Stimulated activated naive B cell treated with anti-CD40 and anti-IgM and Interleukin-4, amounts not matched to agents 10 μg/mL and 1 μg/mL and 100 μg/mL, for 72 hours (primary cell): ENCODE measurements around the gene VWA3B.
"Not testable (repeated sequence)": the region's sequence is repeated elsewhere in the genome, so short reads cannot be mapped to it uniquely, and the experiment has no call there.

ENCODE experiments used
- ATAC-seq, 2 donors: fragments of 150-1000 bp; cut with Tn5 transposase; replicated peaks; 2 replicates each; pipeline ENCODE4 v1.10.0; 2021; ENCODE audit warnings: moderate library complexity in 1 of 2
- DNase-seq: peaks from one replicate; pipeline ENCODE4 v3.0.0; 2021
- H3K27ac Mint-ChIP-seq: one replicate; pipeline ENCODE4 v1.8.0; 2022; ENCODE audit warnings: mild to moderate bottlenecking, mixed read lengths
- H3K27me3 Mint-ChIP-seq, 2 donors: one replicate each; pipeline ENCODE4 v1.8.0; 2022; ENCODE audit warnings: mixed read lengths in 2 of 2
- H3K36me3 Mint-ChIP-seq, 2 donors: one replicate each; pipeline ENCODE4 v1.8.0; 2022; ENCODE audit warnings: mixed read lengths in 2 of 2, mild to moderate bottlenecking in 1 of 2
- H3K4me1 Mint-ChIP-seq, 2 donors: one replicate each; pipeline ENCODE4 v1.8.0; 2022; ENCODE audit warnings: mixed read lengths in 2 of 2, mild to moderate bottlenecking in 1 of 2
- H3K4me3 Mint-ChIP-seq, 2 donors: one replicate each; pipeline ENCODE4 v1.8.0; 2022; ENCODE audit warnings: mild to moderate bottlenecking in 2 of 2, mixed read lengths in 2 of 2, moderate library complexity in 1 of 2
- H3K9me3 Mint-ChIP-seq, 2 donors: one replicate each; pipeline ENCODE4 v1.8.0; 2022; ENCODE audit warnings: mixed read lengths in 2 of 2, mild to moderate bottlenecking in 1 of 2

VWA3B gene

GRCh38 chr2:98245491-98245890, 158.5 kb downstream of the VWA3B start:
- DNase-seq (no peak), ATAC-seq (no peak)
- no peak overlapping the region for H3K27ac Mint-ChIP-seq
- peaks cover 0 to 1% of the 10 kb centered on the region in 2 donors for H3K4me1 Mint-ChIP-seq
- H3K4me3 Mint-ChIP-seq, result no peak overlapping the region
- peaks cover 8 to 9% of the 10 kb centered on the region in 2 donors for H3K9me3 Mint-ChIP-seq
- H3K36me3 Mint-ChIP-seq, result peaks cover 0 to 8% of the 10 kb centered on the region in 2 donors
- peaks cover 28 to 34% of the 10 kb centered on the region in 2 donors for H3K27me3 Mint-ChIP-seq

DNA sequence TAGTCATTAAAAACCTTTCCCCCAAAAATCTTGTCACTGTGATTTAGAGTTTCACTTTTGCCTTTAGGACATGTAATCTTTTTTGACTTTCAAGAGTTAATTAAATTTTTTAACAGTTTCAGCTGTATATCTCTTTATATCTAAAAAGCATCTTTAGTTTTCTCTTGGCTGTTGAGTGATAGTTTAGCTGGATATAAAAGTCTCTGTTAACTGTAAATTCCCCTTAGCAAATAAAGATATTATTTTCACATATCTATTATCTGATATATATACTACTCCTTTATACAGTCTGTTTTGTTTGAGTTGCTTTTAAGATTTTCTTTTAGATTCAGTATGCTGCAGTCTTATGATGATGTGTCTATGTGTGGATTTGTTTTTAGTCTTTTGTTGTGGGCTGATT, 160.4 kb downstream of the VWA3B start:
- Mint-ChIP-seq H3K4me3 (no peak overlapping the region), H3K9me3 (peaks cover 8 to 9% of the 10 kb centered on the region in 2 donors), H3K4me1 (peaks cover 2% of the 10 kb centered on the region in 2 donors), H3K36me3 (peaks cover 0 to 8% of the 10 kb centered on the region in 2 donors), H3K27me3 (peaks cover 17 to 21% of the 10 kb centered on the region in 2 donors), H3K27ac (no peak overlapping the region)
- ATAC-seq, result no peak
- no peak for DNase-seq

- Mint-ChIP-seq H3K27me3 (peaks cover 16 to 23% of the 10 kb centered on the region in 2 donors), H3K4me3 (no peak overlapping the region), H3K36me3 (peaks cover 0 to 8% of the 10 kb centered on the region in 2 donors), H3K4me1 (peaks cover 4 to 6% of the 10 kb centered on the region in 2 donors), H3K9me3 (peaks cover 8 to 9% of the 10 kb centered on the region in 2 donors), H3K27ac (no peak overlapping the region)
- ATAC-seq (peak; percentile 96 to 97), DNase-seq (peak; percentile 22)
Measured at GRCh38 chr2:98252038-98252773, 165.2 kb downstream of the VWA3B start.

GRCh38 chr2:98253461-98254070, 166.6 kb downstream of the VWA3B start:
- no peak for ATAC-seq
- DNase-seq, result no peak
- Mint-ChIP-seq H3K4me3 (no peak overlapping the region), H3K27ac (no peak overlapping the region), H3K9me3 (peaks cover 2 to 4% of the 10 kb centered on the region in 2 donors), H3K27me3 (peaks cover 11 to 24% of the 10 kb centered on the region in 2 donors), H3K36me3 (peaks cover 0 to 3% of the 10 kb centered on the region in 2 donors), H3K4me1 (peaks cover 4 to 6% of the 10 kb centered on the region in 2 donors)

- H3K36me3 Mint-ChIP-seq, result no peaks in the 10 kb centered on the region
- no peak overlapping the region for H3K27ac Mint-ChIP-seq
- DNase-seq, result no peak
- H3K27me3 Mint-ChIP-seq, result peaks cover 2 to 26% of the 10 kb centered on the region in 2 donors
- peaks cover 4 to 8% of the 10 kb centered on the region in 2 donors for H3K4me1 Mint-ChIP-seq
- ATAC-seq, result no peak
- no peaks in the 10 kb centered on the region for H3K9me3 Mint-ChIP-seq
- no peak overlapping the region for H3K4me3 Mint-ChIP-seq
Measured at GRCh38 chr2:98254504-98255059, 167.6 kb downstream of the VWA3B start.

- Mint-ChIP-seq H3K27me3 (peaks cover 14 to 54% of the 10 kb centered on the region in 2 donors), H3K9me3 (peaks cover 14 to 15% of the 10 kb centered on the region in 2 donors), H3K4me3 (no peak overlapping the region), H3K36me3 (peaks cover 3 to 5% of the 10 kb centered on the region in 2 donors), H3K4me1 (peaks cover 2 to 5% of the 10 kb centered on the region in 2 donors), H3K27ac (no peak overlapping the region)
- ATAC-seq, result no peak
- no peak for DNase-seq
Measured at GRCh38 chr2:98258906-98259305, 171.9 kb downstream of the VWA3B start.

- Mint-ChIP-seq H3K27ac (no peak overlapping the region), H3K36me3 (peaks cover 3 to 5% of the 10 kb centered on the region in 2 donors), H3K4me1 (peaks cover 2 to 5% of the 10 kb centered on the region in 2 donors), H3K4me3 (no peak overlapping the region), H3K27me3 (peaks cover 14 to 36% of the 10 kb centered on the region in 2 donors), H3K9me3 (peaks cover 21 to 28% of the 10 kb centered on the region in 2 donors)
- DNase-seq (no peak), ATAC-seq (no peak)
Measured at GRCh38 chr2:98263362-98263761, 176.4 kb downstream of the VWA3B start.

DNA sequence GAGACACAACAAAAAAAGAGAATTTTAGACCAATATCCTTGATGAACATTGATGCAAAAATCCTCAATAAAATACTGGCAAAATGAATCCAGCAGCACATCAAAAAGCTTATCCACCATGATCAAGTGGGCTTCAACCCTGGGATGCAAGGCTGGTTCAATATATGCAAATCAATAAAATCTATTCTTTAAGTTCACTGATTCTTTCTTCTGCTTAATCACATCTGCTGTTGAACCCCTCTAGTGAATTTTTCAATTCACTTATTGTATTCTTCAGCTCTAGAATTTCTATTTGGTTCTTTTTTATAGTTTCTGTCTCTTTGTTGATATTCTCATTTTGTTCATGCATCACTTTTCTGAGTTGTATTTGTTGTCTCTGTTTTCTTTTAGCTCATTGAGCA, 181.3 kb downstream of the VWA3B start:
- H3K9me3 Mint-ChIP-seq, result peaks cover 12 to 17% of the 10 kb centered on the region in 2 donors
- H3K27ac Mint-ChIP-seq, ATAC-seq: not testable (repeated sequence)

DNA sequence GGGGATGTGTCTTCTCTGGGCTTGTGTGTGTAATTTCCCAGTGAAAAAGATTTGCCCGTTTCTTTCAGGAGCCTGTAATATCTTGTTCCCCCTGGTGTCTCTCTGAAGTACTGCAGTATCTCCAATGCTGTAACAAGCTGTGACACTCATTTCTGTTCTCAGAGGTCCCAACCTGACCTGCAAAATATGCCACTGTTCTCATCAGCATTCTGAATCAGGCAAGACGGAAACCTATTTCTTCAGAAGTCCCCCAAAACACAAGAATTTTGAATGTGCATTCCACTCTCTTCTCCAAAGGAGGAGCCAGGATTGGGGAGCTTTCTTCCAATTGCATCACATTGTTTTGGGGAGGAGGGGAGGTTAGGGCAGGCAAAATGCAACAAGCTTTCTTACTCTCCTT, 182.3 kb downstream of the VWA3B start:
- Mint-ChIP-seq H3K4me1 (peaks cover 3 to 4% of the 10 kb centered on the region in 2 donors), H3K9me3 (peaks cover 5 to 10% of the 10 kb centered on the region in 2 donors), H3K36me3 (peaks cover 0 to 2% of the 10 kb centered on the region in 2 donors), H3K27me3 (peaks cover 7 to 11% of the 10 kb centered on the region in 2 donors), H3K4me3 (no peak overlapping the region), H3K27ac (no peak overlapping the region)
- ATAC-seq, result peak; percentile 63 to 83
- DNase-seq, result peak; percentile 23

More for the DNA sequence above, 181.3 kb downstream of the VWA3B start:
- H3K4me1 Mint-ChIP-seq, H3K36me3 Mint-ChIP-seq, DNase-seq, H3K4me3 Mint-ChIP-seq, H3K27me3 Mint-ChIP-seq: not testable (repeated sequence)

GRCh38 chr2:98269830-98270229, 182.9 kb downstream of the VWA3B start:
- Mint-ChIP-seq H3K36me3 (peaks cover 0 to 2% of the 10 kb centered on the region in 2 donors), H3K4me1 (peaks cover 3 to 4% of the 10 kb centered on the region in 2 donors), H3K9me3 (peaks cover 4 to 6% of the 10 kb centered on the region in 2 donors), H3K27ac (no peak overlapping the region), H3K27me3 (peaks cover 10 to 14% of the 10 kb centered on the region in 2 donors), H3K4me3 (no peak overlapping the region)
- ATAC-seq, result no peak
- no peak for DNase-seq

- H3K27me3 Mint-ChIP-seq, result peaks cover 40 to 63% of the 10 kb centered on the region in 2 donors
- peaks cover 2 to 8% of the 10 kb centered on the region in 2 donors for H3K4me1 Mint-ChIP-seq
- peaks cover 0 to 3% of the 10 kb centered on the region in 2 donors for H3K9me3 Mint-ChIP-seq
- DNase-seq (no peak), ATAC-seq (no peak)
- H3K4me3 Mint-ChIP-seq, result no peak overlapping the region
- no peak overlapping the region for H3K27ac Mint-ChIP-seq
- peaks cover 0 to 2% of the 10 kb centered on the region in 2 donors for H3K36me3 Mint-ChIP-seq
Measured at GRCh38 chr2:98277162-98277859, 190.3 kb downstream of the VWA3B start.

GRCh38 chr2:98278074-98278473, 191.1 kb downstream of the VWA3B start:
- peaks cover 0 to 3% of the 10 kb centered on the region in 2 donors for H3K9me3 Mint-ChIP-seq
- no peak for DNase-seq

DNA sequence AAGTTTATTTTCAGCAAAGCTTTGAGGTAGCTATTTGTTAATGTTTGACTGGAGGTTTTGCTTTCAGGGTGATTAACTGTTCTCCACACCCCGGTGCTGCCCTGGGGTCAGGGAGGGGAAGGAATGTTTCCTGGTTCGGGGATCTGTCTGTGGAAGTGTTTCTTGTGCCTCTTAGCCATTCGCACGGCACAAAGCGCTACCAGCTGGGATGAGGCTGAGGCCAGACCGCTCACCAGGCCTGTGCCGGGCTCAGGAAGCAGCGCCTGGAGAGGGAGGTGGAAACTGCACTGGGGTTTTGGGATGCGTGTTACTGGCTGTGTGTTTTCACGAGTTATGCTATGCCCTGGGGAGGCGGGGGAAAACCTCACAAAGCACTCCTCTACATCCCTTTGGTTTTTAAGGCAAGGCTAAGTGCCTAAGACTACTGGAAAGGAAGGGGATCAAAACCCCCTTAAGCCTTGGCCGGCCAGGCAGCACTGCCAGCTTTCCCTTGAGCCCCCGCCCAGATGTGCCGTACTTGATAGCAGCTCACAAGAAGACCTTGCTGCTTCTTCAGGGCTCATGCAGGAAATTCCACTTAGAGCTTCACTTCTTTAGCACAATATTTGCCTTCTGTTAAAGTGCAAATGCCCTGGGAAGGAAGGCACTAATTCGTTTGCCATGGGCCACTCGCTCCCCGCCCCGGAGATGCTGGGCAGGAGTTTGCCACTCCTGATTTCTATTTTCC, 193.6 kb downstream of the VWA3B start:
- Mint-ChIP-seq H3K27ac (no peak overlapping the region), H3K4me1 (peaks cover 2 to 8% of the 10 kb centered on the region in 2 donors), H3K27me3 (peaks cover 32 to 47% of the 10 kb centered on the region in 2 donors), H3K9me3 (peaks cover 0 to 3% of the 10 kb centered on the region in 2 donors), H3K36me3 (peaks cover 0 to 2% of the 10 kb centered on the region in 2 donors), H3K4me3 (peak overlapping the region in 1 of 2 donors; percentile 33)
- DNase-seq (no peak), ATAC-seq (no peak)

More at GRCh38 chr2:98278074-98278473, 191.1 kb downstream of the VWA3B start:
- ATAC-seq, result no peak
- no peak overlapping the region for H3K4me3 Mint-ChIP-seq
- H3K4me1 Mint-ChIP-seq, result peaks cover 2 to 8% of the 10 kb centered on the region in 2 donors
- H3K27me3 Mint-ChIP-seq, result peaks cover 40 to 63% of the 10 kb centered on the region in 2 donors
- H3K36me3 Mint-ChIP-seq, result peaks cover 0 to 2% of the 10 kb centered on the region in 2 donors
- H3K27ac Mint-ChIP-seq, result no peak overlapping the region
